Measurements from ENCODE around the gene PRAMEF13.
"Not testable (repeated sequence)": the region's sequence is repeated elsewhere in the genome, so short reads cannot be mapped to it uniquely, and the experiment has no call there.

DNA sequence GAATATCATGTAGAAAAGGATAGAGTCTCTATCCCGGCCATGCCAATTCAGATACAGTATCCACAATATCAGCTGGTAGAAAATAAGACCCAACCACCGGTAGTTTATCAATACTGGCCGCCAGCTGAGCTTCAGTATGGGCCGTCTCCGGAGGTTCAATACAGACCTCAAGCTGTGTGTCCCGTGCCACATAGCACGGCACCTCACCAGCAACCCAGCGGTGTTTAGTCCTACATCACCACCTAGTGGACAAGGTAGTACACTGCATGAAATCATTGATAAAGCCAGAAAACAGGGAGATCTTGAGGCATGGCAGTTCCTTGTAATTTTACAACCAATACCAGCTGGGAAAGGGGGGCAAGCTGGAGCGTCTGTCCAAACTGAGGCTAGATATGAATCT is 7.5 kb upstream of the PRAMEF13 start:
- not testable (repeated sequence) for TF ChIP-seq POLR2A (IDR thresholded peaks at IDR 0.05)
- TF ChIP-seq, protein P1, sequence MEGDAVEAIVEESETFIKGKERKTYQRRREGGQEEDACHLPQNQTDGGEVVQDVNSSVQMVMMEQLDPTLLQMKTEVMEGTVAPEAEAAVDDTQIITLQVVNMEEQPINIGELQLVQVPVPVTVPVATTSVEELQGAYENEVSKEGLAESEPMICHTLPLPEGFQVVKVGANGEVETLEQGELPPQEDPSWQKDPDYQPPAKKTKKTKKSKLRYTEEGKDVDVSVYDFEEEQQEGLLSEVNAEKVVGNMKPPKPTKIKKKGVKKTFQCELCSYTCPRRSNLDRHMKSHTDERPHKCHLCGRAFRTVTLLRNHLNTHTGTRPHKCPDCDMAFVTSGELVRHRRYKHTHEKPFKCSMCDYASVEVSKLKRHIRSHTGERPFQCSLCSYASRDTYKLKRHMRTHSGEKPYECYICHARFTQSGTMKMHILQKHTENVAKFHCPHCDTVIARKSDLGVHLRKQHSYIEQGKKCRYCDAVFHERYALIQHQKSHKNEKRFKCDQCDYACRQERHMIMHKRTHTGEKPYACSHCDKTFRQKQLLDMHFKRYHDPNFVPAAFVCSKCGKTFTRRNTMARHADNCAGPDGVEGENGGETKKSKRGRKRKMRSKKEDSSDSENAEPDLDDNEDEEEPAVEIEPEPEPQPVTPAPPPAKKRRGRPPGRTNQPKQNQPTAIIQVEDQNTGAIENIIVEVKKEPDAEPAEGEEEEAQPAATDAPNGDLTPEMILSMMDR (IDR thresholded peaks at IDR 0.05), result not testable (repeated sequence)
